SU-DHL-6 (cell line): ENCODE data around the gene ITPK1.

ENCODE experiments used
- H2AFZ ChIP-seq: fragments of 200-600 bp; sonication (generic); 2 replicates; pipeline ENCODE4 v1.6.1; 2014; ENCODE audit warnings: low read depth, mild to moderate bottlenecking, moderate library complexity, mixed read lengths, antibody characterized with exemption, low read length; ENCODE audit not compliant: severe bottlenecking
- H3F3A ChIP-seq: fragments of 200-600 bp; shearing (Covaris generic); 2 replicates; pipeline ENCODE4 v1.6.0; 2016; ENCODE audit warnings: antibody characterized with exemption, mild to moderate bottlenecking; ENCODE audit not compliant: insufficient read depth
- H3K27ac ChIP-seq: fragments of 200-600 bp; sonication (generic); 2 replicates; pipeline ENCODE4 v1.5.1; 2016; ENCODE audit warnings: low read depth, mild to moderate bottlenecking, low read length, moderate library complexity, mixed read lengths
- H3K27me3 ChIP-seq: fragments of 200-600 bp; sonication (generic), shearing (Covaris generic); 2 replicates; pipeline ENCODE4 v1.6.0; 2014; ENCODE audit warnings: mild to moderate bottlenecking, low read length
- H3K36me3 ChIP-seq: fragments of 200-600 bp; sonication (generic); 2 replicates; pipeline ENCODE4 v1.6.1; 2014; ENCODE audit warnings: mild to moderate bottlenecking, low read length, mixed read lengths
- H3K4me2 ChIP-seq: fragments of 300-600, 200-600 bp; shearing (Covaris generic), sonication (generic); 2 replicates; pipeline ENCODE4 v1.6.0; 2014; ENCODE audit warnings: low read length, low read depth, mild to moderate bottlenecking; ENCODE audit not compliant: poor library complexity, severe bottlenecking
- H3K4me3 ChIP-seq: fragments of 200-600 bp; sonication (generic); 2 replicates; pipeline ENCODE4 v1.5.1; 2014; ENCODE audit warnings: antibody characterized with exemption, low read length, mild to moderate bottlenecking, mixed read lengths; ENCODE audit not compliant: insufficient read depth, poor library complexity, severe bottlenecking
- H3K79me2 ChIP-seq: fragments of 200-600 bp; sonication (generic); 2 replicates; pipeline ENCODE4 v1.6.1; 2014; ENCODE audit warnings: mild to moderate bottlenecking, low read length, moderate library complexity; ENCODE audit not compliant: insufficient read depth
- H3K9ac ChIP-seq: fragments of 200-600 bp; sonication (generic); 2 replicates; pipeline ENCODE4 v1.7.0; 2014; ENCODE audit warnings: mild to moderate bottlenecking, low read length
- H3K9me2 ChIP-seq: fragments of 200-600 bp; sonication (generic); replicated peaks from 2 replicates; pipeline ENCODE4 v1.6.1; 2014; ENCODE audit warnings: low read length; ENCODE audit not compliant: insufficient read depth
- H3K9me3 ChIP-seq: fragments of 200-600 bp; sonication (generic); 2 replicates; pipeline ENCODE4 v1.6.1; 2014; ENCODE audit warnings: low read length, mixed read lengths; ENCODE audit not compliant: insufficient read depth
- H4K20me1 ChIP-seq: fragments of 200-600 bp; sonication (generic); 2 replicates; pipeline ENCODE4 v1.6.1; 2014; ENCODE audit warnings: low read depth, mild to moderate bottlenecking, antibody characterized with exemption, low read length, moderate library complexity, mixed read lengths
- CTCF ChIP-seq: fragments of 200-600 bp; sonication (generic); IDR thresholded peaks from one replicate; pipeline ENCODE4 v1.5.1; 2017; ENCODE audit warnings: antibody characterized with exemption, mild to moderate bottlenecking, low read length, moderate library complexity; ENCODE audit not compliant: insufficient read depth, poor library complexity, severe bottlenecking
- EZH2phosphoT487 ChIP-seq: fragments of 200-600 bp; sonication (generic), shearing (Covaris generic); conservative IDR thresholded peaks from 2 replicates; pipeline ENCODE4 v1.6.1; 2018; ENCODE audit warnings: mild to moderate bottlenecking, antibody characterized with exemption, low read length, moderate library complexity, mixed read lengths

The ITPK1 gene

GRCh38 chr14:92928258-92928629, 187.5 kb downstream of the ITPK1 start:
- Histone ChIP-seq H3K9me3 (no peaks in the 10 kb centered on the region), H3K79me2 (no peaks in the 10 kb centered on the region), H3K36me3 (no peaks in the 10 kb centered on the region), H3F3A (no peaks in the 10 kb centered on the region), H3K4me3 (no peak overlapping the region), H3K9me2 (no peaks in the 10 kb centered on the region), H2AFZ (no peak overlapping the region), H3K27me3 (no peaks in the 10 kb centered on the region), H3K4me2 (no peak overlapping the region), H4K20me1 (no peaks in the 10 kb centered on the region), H3K9ac (no peak overlapping the region), H3K27ac (no peak overlapping the region)
- TF ChIP-seq EZH2phosphoT487 (no peak), CTCF (no peak)

- H3K9me2 ChIP-seq = no peaks in the 10 kb centered on the region
- no peak overlapping the region for H3K4me2 ChIP-seq
- H3K27ac ChIP-seq = no peak overlapping the region
- H4K20me1 ChIP-seq = no peaks in the 10 kb centered on the region
- H3K9ac ChIP-seq = no peak overlapping the region
- no peaks in the 10 kb centered on the region for H3K79me2 ChIP-seq
- H3K4me3 ChIP-seq = no peak overlapping the region
- no peak overlapping the region for H2AFZ ChIP-seq
- no peaks in the 10 kb centered on the region for H3K9me3 ChIP-seq
- no peaks in the 10 kb centered on the region for H3K27me3 ChIP-seq
- H3K36me3 ChIP-seq = no peaks in the 10 kb centered on the region
- H3F3A ChIP-seq = no peaks in the 10 kb centered on the region
- TF ChIP-seq CTCF (no peak), EZH2phosphoT487 (no peak)
Measured at GRCh38 chr14:92927349-92928257, 188.1 kb downstream of the ITPK1 start.

GRCh38 chr14:92926931-92927330, 188.8 kb downstream of the ITPK1 start:
- Histone ChIP-seq H3K79me2 (no peaks in the 10 kb centered on the region), H3F3A (no peaks in the 10 kb centered on the region), H3K27ac (no peak overlapping the region), H3K9me3 (no peaks in the 10 kb centered on the region), H3K9me2 (no peaks in the 10 kb centered on the region), H3K4me2 (no peak overlapping the region), H3K36me3 (no peaks in the 10 kb centered on the region), H3K4me3 (no peak overlapping the region), H2AFZ (no peak overlapping the region), H3K27me3 (no peaks in the 10 kb centered on the region), H4K20me1 (no peaks in the 10 kb centered on the region), H3K9ac (no peak overlapping the region)
- TF ChIP-seq EZH2phosphoT487 (no peak), CTCF (no peak)
